DOHH2 (cell line): Measurements from ENCODE around the gene CABCOCO1.

Experiments used
- H3F3A ChIP-seq: fragments of 200-600 bp; sonication (generic), shearing (Covaris generic); 2 replicates; pipeline ENCODE4 v1.6.0; 2016; ENCODE audit warnings: antibody characterized with exemption, mild to moderate bottlenecking; ENCODE audit not compliant: control insufficient read depth, insufficient read depth
- H3K27ac ChIP-seq: fragments of 200-600 bp; sonication (generic); 2 replicates; pipeline ENCODE4 v1.5.1; 2014; ENCODE audit warnings: low read depth, mild to moderate bottlenecking, low read length, moderate library complexity
- H3K27me3 ChIP-seq: fragments of 200-600 bp; sonication (generic); 2 replicates; pipeline ENCODE4 v1.6.1; 2014; ENCODE audit warnings: mild to moderate bottlenecking, low read length, mixed read lengths; ENCODE audit not compliant: control insufficient read depth
- H3K36me3 ChIP-seq: fragments of 200-600 bp; sonication (generic); 2 replicates; pipeline ENCODE4 v1.6.1; 2014; ENCODE audit warnings: mild to moderate bottlenecking, low read length, moderate library complexity, mixed read lengths; ENCODE audit not compliant: control insufficient read depth
- H3K4me1 ChIP-seq: fragments of 200-600 bp; sonication (generic); 2 replicates; pipeline ENCODE4 v1.6.1; 2014; ENCODE audit warnings: mild to moderate bottlenecking, low read length, mixed read lengths; ENCODE audit not compliant: control insufficient read depth
- H3K4me2 ChIP-seq: fragments of 200-600 bp; sonication (generic); 2 replicates; pipeline ENCODE4 v1.6.0; 2014; ENCODE audit warnings: mild to moderate bottlenecking, low read length, moderate library complexity
- H3K4me3 ChIP-seq: fragments of 200-600 bp; sonication (generic); 2 replicates; pipeline ENCODE4 v1.5.1; 2014; ENCODE audit warnings: mild to moderate bottlenecking, low read length, mixed read lengths
- H3K79me2 ChIP-seq: fragments of 200-600 bp; sonication (generic); 2 replicates; pipeline ENCODE4 v1.6.1; 2014; ENCODE audit warnings: mild to moderate bottlenecking, low read length, mixed read lengths; ENCODE audit not compliant: control insufficient read depth
- H3K9me2 ChIP-seq: fragments of 200-600 bp; sonication (generic); replicated peaks from 2 replicates; pipeline ENCODE4 v1.6.1; 2014; ENCODE audit warnings: mild to moderate bottlenecking, low read length, mixed read lengths; ENCODE audit not compliant: control insufficient read depth
- H3K9me3 ChIP-seq: fragments of 200-600 bp; sonication (generic); 2 replicates; pipeline ENCODE4 v1.6.1; 2014; ENCODE audit warnings: antibody characterized with exemption, low read length, mixed read lengths; ENCODE audit not compliant: control insufficient read depth, insufficient read depth
- H4K20me1 ChIP-seq: fragments of 200-600 bp; sonication (generic); 2 replicates; pipeline ENCODE4 v1.6.0; 2014; ENCODE audit warnings: low read depth, mild to moderate bottlenecking, antibody characterized with exemption, low read length, moderate library complexity; ENCODE audit not compliant: control insufficient read depth, insufficient read depth
- CTCF ChIP-seq: fragments of 200-600 bp; sonication (generic); IDR thresholded peaks from one replicate; pipeline ENCODE4 v1.5.1; 2014; ENCODE audit warnings: antibody characterized with exemption, mild to moderate bottlenecking, low read depth, low read length; ENCODE audit not compliant: poor library complexity, severe bottlenecking
- EZH2phosphoT487 ChIP-seq: fragments of 200-600 bp; sonication (generic); IDR thresholded peaks from 2 replicates; pipeline ENCODE4 v1.6.1; 2017; ENCODE audit warnings: borderline replicate concordance, mild to moderate bottlenecking, antibody characterized with exemption, low read length, moderate library complexity, mixed read lengths

Gene CABCOCO1

GRCh38 chr10:61753453-61753852 is 90.7 kb downstream of the CABCOCO1 start:
- Histone ChIP-seq H3K9me3 (no peaks in the 10 kb centered on the region), H3K4me2 (no peak overlapping the region), H3K36me3 (no peaks in the 10 kb centered on the region), H3K79me2 (no peaks in the 10 kb centered on the region), H3K27ac (no peak overlapping the region), H3K9me2 (no peaks in the 10 kb centered on the region), H4K20me1 (no peaks in the 10 kb centered on the region), H3K4me1 (peaks cover 27% of the 10 kb centered on the region), H3K27me3 (no peaks in the 10 kb centered on the region), H3F3A (no peaks in the 10 kb centered on the region), H3K4me3 (no peak overlapping the region)
- TF ChIP-seq CTCF (no peak), EZH2phosphoT487 (no peak)

GRCh38 chr10:61754587-61755550 is 92.1 kb downstream of the CABCOCO1 start:
- Histone ChIP-seq H3F3A (no peaks in the 10 kb centered on the region), H3K4me1 (peaks cover 27% of the 10 kb centered on the region), H3K9me2 (no peaks in the 10 kb centered on the region), H3K36me3 (no peaks in the 10 kb centered on the region), H3K4me2 (no peak overlapping the region), H3K27ac (no peak overlapping the region), H3K9me3 (no peaks in the 10 kb centered on the region), H3K4me3 (no peak overlapping the region), H3K27me3 (no peaks in the 10 kb centered on the region), H4K20me1 (no peaks in the 10 kb centered on the region), H3K79me2 (no peaks in the 10 kb centered on the region)
- no peak for TF ChIP-seq CTCF
- no peak for TF ChIP-seq EZH2phosphoT487

- no peak overlapping the region for H3K4me2 ChIP-seq
- no peaks in the 10 kb centered on the region for H3K36me3 ChIP-seq
- H3K9me3 ChIP-seq: no peaks in the 10 kb centered on the region
- H3F3A ChIP-seq: no peaks in the 10 kb centered on the region
- no peak overlapping the region for H3K4me3 ChIP-seq
- H3K27ac ChIP-seq: no peak overlapping the region
- no peaks in the 10 kb centered on the region for H3K27me3 ChIP-seq
- peaks cover 12% of the 10 kb centered on the region for H3K4me1 ChIP-seq
- no peaks in the 10 kb centered on the region for H4K20me1 ChIP-seq
- H3K9me2 ChIP-seq: no peaks in the 10 kb centered on the region
- H3K79me2 ChIP-seq: no peaks in the 10 kb centered on the region
- no peak for TF ChIP-seq CTCF
- TF ChIP-seq EZH2phosphoT487: no peak
Observed at GRCh38 chr10:61757001-61757400, 94.3 kb downstream of the CABCOCO1 start.
